ENCODE results near the gene ERVMER34-1.

DNA sequence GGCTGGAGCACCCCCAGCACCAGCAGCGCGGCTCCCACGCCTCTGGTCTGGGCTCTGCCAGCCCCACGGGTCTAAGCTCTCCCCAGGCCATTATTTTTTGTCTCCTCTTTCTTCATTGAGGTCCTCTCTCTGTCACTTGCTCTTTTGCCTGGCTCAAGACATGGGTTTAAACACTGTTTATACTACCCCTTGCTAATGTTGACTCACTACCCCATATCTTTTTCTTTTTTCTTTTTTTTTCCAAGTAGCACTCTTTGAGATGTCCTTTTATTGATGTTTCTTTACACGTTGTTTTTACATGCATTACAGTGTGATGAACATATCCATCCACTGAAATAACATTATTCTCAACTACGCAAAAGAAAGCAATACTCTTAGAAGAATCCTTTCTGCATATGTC is 1.7 kb upstream of the ERVMER34-1 start:
- TF ChIP-seq, protein P1, sequence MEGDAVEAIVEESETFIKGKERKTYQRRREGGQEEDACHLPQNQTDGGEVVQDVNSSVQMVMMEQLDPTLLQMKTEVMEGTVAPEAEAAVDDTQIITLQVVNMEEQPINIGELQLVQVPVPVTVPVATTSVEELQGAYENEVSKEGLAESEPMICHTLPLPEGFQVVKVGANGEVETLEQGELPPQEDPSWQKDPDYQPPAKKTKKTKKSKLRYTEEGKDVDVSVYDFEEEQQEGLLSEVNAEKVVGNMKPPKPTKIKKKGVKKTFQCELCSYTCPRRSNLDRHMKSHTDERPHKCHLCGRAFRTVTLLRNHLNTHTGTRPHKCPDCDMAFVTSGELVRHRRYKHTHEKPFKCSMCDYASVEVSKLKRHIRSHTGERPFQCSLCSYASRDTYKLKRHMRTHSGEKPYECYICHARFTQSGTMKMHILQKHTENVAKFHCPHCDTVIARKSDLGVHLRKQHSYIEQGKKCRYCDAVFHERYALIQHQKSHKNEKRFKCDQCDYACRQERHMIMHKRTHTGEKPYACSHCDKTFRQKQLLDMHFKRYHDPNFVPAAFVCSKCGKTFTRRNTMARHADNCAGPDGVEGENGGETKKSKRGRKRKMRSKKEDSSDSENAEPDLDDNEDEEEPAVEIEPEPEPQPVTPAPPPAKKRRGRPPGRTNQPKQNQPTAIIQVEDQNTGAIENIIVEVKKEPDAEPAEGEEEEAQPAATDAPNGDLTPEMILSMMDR (IDR thresholded peaks at IDR 0.05; ENCODE audit: extremely low read depth in 1 of 2, insufficient read depth in 1 of 2, low read depth in 1 of 2, low read length in 2 of 2) = no peak
- TF ChIP-seq MAX (IDR thresholded peaks at IDR 0.05; ENCODE audit: insufficient read depth, insufficient read length) = no peak
- TF ChIP-seq POLR2AphosphoS5 (IDR thresholded peaks at IDR 0.05; ENCODE audit: insufficient read depth, low read depth, low read length) = no peak
- no peak for TF ChIP-seq EZH2 (IDR thresholded peaks at IDR 0.05; ENCODE audit: borderline replicate concordance, low read depth, low read length, severe bottlenecking)
- TF ChIP-seq POLR2A (IDR thresholded peaks at IDR 0.05; ENCODE audit: low read depth, low read length) = no peak
- no peak for TF ChIP-seq MYC (IDR thresholded peaks at IDR 0.05; ENCODE audit: low read depth, low read length)

All from endothelial cell of umbilical vein (primary cell).